RCC 7860 (cell line): Measurements from ENCODE around the gene SMAD3.
"Not testable (repeated sequence)": the region's sequence is repeated elsewhere in the genome, so short reads cannot be mapped to it uniquely, and the experiment has no call there.

Experiments used
- DNase-seq: peaks from one replicate; pipeline ENCODE4 v3.0.0-alpha.2; 2015; ENCODE audit warnings: low spot score
- FAIRE-seq: peaks from 2 replicates; lab custom pipeline; 2012; peaks lifted over from hg19 to GRCh38; lab: Jason Lieb, UNC

SMAD3 gene

GRCh38 chr15:67061811-67062368 lies 3.5 kb upstream of the SMAD3 start:
- DNase-seq = no peak
- FAIRE-seq = no peak

DNA sequence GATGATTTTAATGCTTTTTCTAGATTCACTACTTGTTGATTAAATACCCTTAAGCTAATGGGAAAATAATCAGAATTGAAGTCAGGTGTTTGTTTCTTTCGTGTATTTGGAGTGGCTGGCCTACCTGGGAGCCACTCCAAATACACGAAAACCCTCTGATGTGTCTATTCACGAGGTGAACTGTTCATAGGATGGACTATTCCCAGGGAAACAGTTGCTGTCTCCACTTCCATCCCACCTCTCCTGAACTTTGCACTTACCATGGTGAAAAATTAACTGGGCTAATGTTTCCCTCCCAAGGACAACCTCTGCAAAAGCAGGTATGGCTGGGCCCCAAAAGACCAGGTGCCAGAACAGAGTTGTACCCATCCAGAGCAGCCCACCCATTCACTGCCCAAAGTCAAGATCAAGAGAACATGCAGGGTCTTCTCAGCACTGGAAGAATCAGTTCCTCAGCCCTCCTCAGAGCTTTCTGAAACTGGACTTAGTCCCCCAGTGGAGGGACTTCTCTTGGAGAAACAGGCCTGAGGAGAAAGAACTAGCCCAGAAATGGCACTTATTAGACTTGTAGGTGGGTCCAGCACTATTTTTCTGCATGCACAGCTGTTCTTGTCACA lies 2.9 kb upstream of the SMAD3 start:
- DNase-seq (no peak), FAIRE-seq (no peak)

- peak; percentile 82 for DNase-seq
- peak; percentile 44 for FAIRE-seq
Measured at GRCh38 chr15:67063689-67064606, 1.5 kb upstream of the SMAD3 start.

GRCh38 chr15:67064607-67065530 lies 533 bp upstream of the SMAD3 start:
- DNase-seq (no peak), FAIRE-seq (no peak)

GRCh38 chr15:67066041-67066958 lies 898 bp downstream of the SMAD3 start:
- no peak for DNase-seq
- FAIRE-seq = no peak

GRCh38 chr15:67066959-67067853 lies 1.8 kb downstream of the SMAD3 start:
- DNase-seq = no peak

GRCh38 chr15:67067930-67068551 lies 2.6 kb downstream of the SMAD3 start:
- DNase-seq (peak; percentile 38), FAIRE-seq (no peak)

More at GRCh38 chr15:67066959-67067853, 1.8 kb downstream of the SMAD3 start:
- no peak for FAIRE-seq

DNA sequence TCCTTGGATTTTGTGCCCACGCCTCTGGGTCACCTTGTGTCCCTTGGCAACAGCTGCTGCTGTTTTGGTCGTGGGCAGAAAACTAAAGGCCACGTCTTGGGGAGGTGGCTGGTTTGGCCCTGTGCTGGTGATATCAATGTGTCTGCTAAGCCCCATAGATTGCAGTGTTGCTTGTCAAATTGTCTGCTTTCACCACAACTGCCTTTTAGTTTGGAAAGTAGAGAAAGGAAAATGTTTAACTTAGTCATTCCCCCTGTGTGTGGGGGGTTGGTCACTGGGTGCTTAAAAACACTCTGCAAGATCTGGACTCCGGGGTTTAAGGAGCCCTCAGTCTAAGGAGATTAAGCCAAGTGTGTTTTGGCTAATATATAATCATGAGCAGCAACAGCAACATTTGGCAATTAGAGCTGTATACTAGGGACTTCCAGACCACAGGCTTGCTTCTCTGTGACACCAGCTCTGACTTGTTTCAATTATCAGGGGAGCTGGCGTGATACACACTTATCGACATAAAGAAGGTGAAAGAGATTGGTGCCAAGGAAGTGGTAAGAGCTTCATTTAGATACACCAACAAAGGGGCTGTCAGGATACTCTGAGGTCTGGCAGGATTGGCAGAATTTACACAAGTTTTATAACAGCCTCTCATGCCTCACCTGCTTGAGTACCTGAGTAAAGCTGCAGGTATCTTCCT lies 3.5 kb downstream of the SMAD3 start:
- no peak for FAIRE-seq

DNA sequence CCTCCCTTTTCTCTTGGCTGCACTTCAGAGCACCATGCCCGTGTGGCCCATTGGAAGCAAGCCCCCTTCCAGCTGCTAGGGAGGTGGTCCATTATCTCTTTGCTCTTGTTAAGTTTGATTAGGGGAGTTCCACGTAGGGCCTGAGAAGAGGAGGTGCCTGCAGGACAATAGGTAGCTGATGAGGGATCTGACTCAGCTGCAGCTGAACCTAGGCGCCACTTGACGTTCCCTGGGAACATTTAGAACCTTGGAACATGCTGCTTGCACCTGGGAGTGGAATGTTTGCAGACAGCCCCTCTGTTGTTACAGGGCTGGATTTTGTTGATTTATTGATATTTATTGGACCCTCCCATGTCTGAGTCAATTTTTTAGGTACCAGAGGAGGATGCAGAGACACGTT lies 4.7 kb downstream of the SMAD3 start:
- FAIRE-seq = no peak
- DNase-seq = no peak

More for the DNA sequence above, 3.5 kb downstream of the SMAD3 start:
- peak; percentile 46 for DNase-seq

GRCh38 chr15:67070892-67071664 lies 5.7 kb downstream of the SMAD3 start:
- DNase-seq (no peak), FAIRE-seq (no peak)

GRCh38 chr15:67072442-67072841 lies 7.0 kb downstream of the SMAD3 start:
- no peak for FAIRE-seq
- DNase-seq = no peak

DNA sequence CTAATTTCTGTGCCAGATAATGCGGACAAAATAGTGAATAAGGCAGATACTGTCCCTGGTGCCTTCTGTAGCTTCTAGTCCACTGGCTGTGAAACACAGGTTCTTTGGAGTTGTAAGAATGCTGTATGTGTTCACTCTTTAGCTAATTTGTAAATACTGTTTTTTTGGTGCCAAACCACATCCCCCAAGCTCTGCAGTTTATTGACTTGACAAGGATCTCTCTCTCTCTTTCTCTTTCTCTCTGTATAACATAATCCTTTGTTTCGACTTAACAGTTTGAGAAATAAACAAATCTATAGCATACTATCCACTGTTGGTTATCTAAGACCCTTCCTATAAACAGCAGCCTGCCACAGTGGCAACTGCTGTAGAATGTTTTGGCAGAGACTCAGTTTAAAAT lies 7.6 kb downstream of the SMAD3 start:
- DNase-seq (no peak), FAIRE-seq (no peak)

- no peak for DNase-seq
- FAIRE-seq = no peak
Measured at GRCh38 chr15:67074886-67075229, 9.5 kb downstream of the SMAD3 start.

- not testable (repeated sequence) for FAIRE-seq, DNase-seq
Measured at GRCh38 chr15:67075555-67076135, 10.2 kb downstream of the SMAD3 start.

GRCh38 chr15:67076147-67076843 lies 10.9 kb downstream of the SMAD3 start:
- peak; percentile 76 for FAIRE-seq
- peak; percentile 90 for DNase-seq

- DNase-seq (no peak), FAIRE-seq (no peak)
Measured at GRCh38 chr15:67077641-67078215, 12.3 kb downstream of the SMAD3 start.
